Esophagus muscularis mucosa (tissue), 4 donors: Measurements from ENCODE around the gene HOXA10. TPM values are rescaled to one million over a fixed set of nuclear protein-coding genes. Genes with fewer than 3 reads are reported as not detected.
A peak's percentile ranks its signal among the peaks of the same experiment; 100 is the strongest.

Experiments
- DNase-seq: peaks from one replicate; pipeline ENCODE4 v3.0.0-alpha.2; 2017; ENCODE audit errors: extremely low spot score
- H3K27ac ChIP-seq, 4 donors: fragments of 200-600 bp; sonication (generic); replicated peaks in 1 of 4; 1 replicate in 3 of 4; 2 replicates in 1 of 4; pipeline ENCODE4 v1.5.1; 2016 to 2019; ENCODE audit warnings: mild to moderate bottlenecking in 1 of 4
- H3K27me3 ChIP-seq, 4 donors: fragments of 200-600 bp; sonication (generic); one replicate each; pipeline versions ENCODE4 v1.5.1 to v1.6.0; 2016 to 2019
- H3K36me3 ChIP-seq, 4 donors: fragments of 200-600 bp; sonication (generic); one replicate each; pipeline ENCODE4 v1.5.1; 2016 to 2019
- H3K4me1 ChIP-seq, 4 donors: fragments of 200-600 bp; sonication (generic); one replicate each; pipeline ENCODE4 v1.5.1; 2016 to 2019
- H3K4me3 ChIP-seq, 4 donors: fragments of 200-600 bp; sonication (generic); 1 replicate in 2 of 4; 2 replicates in 2 of 4; pipeline ENCODE4 v1.5.1; 2016 to 2019; ENCODE audit warnings: mild to moderate bottlenecking in 4 of 4, moderate library complexity in 1 of 4
- H3K9me3 ChIP-seq, 4 donors: fragments of 200-600 bp; sonication (generic); 1 replicate in 3 of 4; 2 replicates in 1 of 4; pipeline ENCODE4 v1.5.1; 2016 to 2019
- EP300 ChIP-seq: sonication (generic); formaldehyde crosslinking; IDR thresholded peaks from one replicate; pipeline ENCODE4 v1.6.1; 2017; ENCODE audit warnings: antibody characterized with exemption
- POLR2A ChIP-seq: fragments of 450-650 bp; IDR thresholded peaks from one replicate; pipeline ENCODE4 v1.6.1; 2017; ENCODE audit warnings: antibody characterized with exemption, moderate library complexity, mild to moderate bottlenecking, low read depth
- POLR2AphosphoS5 ChIP-seq, 2 donors: sonication (generic); formaldehyde crosslinking; IDR thresholded peaks; one replicate each; pipeline ENCODE4 v1.6.1; 2017; ENCODE audit warnings: antibody characterized with exemption in 2 of 2
- WGBS: methylation state at CpG from one replicate; pipeline ENCODE4 v1.1.5; 2018; 5-methylcytosine and 5-hydroxymethylcytosine counted together
- intact Hi-C: fragments of 100-400 bp; cut with DNase I; formaldehyde crosslinking; loops from one replicate; pipeline ENCODE4 v1.15.1; 2023
- total RNA-seq, 4 donors: library from RNA; depleted of rRNA; stranded (reverse); fragments of >200 nt; gene quantifications; one replicate each; pipeline versions ENCODE4 v1.1.0 to v1.2.1, GENCODE V29; 2016
- TF ChIP-seq, protein P1 (sequence below), 3 experiments: fragments of 200-600 bp in 2 of 3; fragments of 450-650 bp in 1 of 3; sonication (generic) in 2 of 3; IDR thresholded peaks; one replicate each; pipeline ENCODE4 v1.5.1; 2017 to 2019; ENCODE audit warnings: antibody characterized with exemption in 3 of 3, mild to moderate bottlenecking in 2 of 3, moderate library complexity in 1 of 3

The HOXA10 gene
- total RNA-seq, 4 donors from 2014 or later: not detected

DNA sequence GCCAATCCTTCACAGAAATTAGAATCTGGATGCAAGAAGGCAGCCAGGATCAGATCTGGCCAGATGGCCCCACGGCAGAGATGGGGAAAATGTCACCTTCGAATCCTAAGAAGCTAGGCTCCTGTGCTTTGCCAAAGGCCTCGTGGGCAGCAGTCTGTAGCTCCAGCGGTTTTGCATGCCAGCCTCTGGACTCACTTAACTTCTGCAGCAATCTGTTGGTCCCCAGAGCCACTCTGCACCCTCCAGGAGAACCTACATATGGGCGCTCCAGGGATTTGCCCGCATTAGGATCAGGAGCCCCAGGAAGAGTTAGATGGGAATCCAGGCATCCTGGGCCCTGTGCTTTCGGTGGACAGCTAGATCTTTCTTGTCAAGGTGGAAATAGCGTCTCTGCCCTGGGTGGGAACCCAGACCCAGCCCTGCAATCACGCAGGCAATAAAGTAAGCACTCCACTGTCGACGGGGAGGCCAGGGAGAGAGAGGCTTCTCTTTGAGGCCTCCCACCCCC is 35.9 kb upstream of the HOXA10 start:
- no peak for DNase-seq
- WGBS: 58% methylated on average over 11 of the region's 11 CpGs
- H3K4me1 ChIP-seq: peaks cover 23 to 39% (median 29%) of the 10 kb centered on the region in 4 donors
- no peak overlapping the region for H3K27ac ChIP-seq
- no peaks in the 10 kb centered on the region for H3K9me3 ChIP-seq
- TF ChIP-seq POLR2AphosphoS5 (IDR thresholded peaks at IDR 0.05) (no peak), EP300 (no peak), POLR2A (no peak)
- TF ChIP-seq, protein P1, sequence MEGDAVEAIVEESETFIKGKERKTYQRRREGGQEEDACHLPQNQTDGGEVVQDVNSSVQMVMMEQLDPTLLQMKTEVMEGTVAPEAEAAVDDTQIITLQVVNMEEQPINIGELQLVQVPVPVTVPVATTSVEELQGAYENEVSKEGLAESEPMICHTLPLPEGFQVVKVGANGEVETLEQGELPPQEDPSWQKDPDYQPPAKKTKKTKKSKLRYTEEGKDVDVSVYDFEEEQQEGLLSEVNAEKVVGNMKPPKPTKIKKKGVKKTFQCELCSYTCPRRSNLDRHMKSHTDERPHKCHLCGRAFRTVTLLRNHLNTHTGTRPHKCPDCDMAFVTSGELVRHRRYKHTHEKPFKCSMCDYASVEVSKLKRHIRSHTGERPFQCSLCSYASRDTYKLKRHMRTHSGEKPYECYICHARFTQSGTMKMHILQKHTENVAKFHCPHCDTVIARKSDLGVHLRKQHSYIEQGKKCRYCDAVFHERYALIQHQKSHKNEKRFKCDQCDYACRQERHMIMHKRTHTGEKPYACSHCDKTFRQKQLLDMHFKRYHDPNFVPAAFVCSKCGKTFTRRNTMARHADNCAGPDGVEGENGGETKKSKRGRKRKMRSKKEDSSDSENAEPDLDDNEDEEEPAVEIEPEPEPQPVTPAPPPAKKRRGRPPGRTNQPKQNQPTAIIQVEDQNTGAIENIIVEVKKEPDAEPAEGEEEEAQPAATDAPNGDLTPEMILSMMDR (IDR thresholded peaks at IDR 0.05): no peak
- intact Hi-C loops: loop anchor here (5.0 to 10.0 kb wide), 2 partner anchors 367 to 575 kb away; no protein-coding TSS in a partner anchor
- H3K27me3 ChIP-seq: peaks cover 6 to 100% (median 59%) of the 10 kb centered on the region in 4 donors
- peak overlapping the region in 2 of 4 donors; percentile 40 to 44 for H3K4me3 ChIP-seq
- no peaks in the 10 kb centered on the region for H3K36me3 ChIP-seq

DNA sequence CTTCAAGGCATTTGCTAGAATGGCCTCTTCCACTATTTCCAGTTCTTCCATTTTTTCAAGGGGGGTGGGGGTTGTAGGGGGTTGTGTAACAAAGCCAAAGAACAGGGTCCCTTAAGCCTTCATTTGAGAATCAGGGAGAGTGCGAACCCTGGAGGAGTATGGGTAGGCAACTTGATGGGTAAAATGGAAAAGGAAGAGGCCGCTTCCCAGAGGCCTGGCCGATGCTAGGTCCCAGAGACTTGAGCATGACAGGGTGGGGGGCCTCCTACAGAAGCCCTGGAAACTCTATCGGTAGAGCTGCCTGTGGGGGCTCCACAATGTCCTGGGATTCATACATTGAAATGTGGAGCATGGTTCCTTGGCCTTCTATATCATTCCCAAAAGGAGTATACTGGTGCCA is 34.9 kb upstream of the HOXA10 start:
- Histone ChIP-seq H3K27ac (no peak overlapping the region), H3K9me3 (no peaks in the 10 kb centered on the region), H3K27me3 (peaks cover 6 to 100% (median 66%) of the 10 kb centered on the region in 4 donors), H3K36me3 (no peaks in the 10 kb centered on the region), H3K4me1 (peaks cover 25 to 47% (median 33%) of the 10 kb centered on the region in 4 donors), H3K4me3 (no peak overlapping the region)
- DNase-seq: no peak
- intact Hi-C loops: loop anchor here (10.0 kb wide), 1 partner anchor 576 kb away; no protein-coding TSS in a partner anchor
- TF ChIP-seq POLR2AphosphoS5 (IDR thresholded peaks at IDR 0.05) (no peak), POLR2A (no peak), EP300 (no peak)
- TF ChIP-seq, protein P1 (IDR thresholded peaks at IDR 0.05): no peak
- 87% methylated on average over 4 of the region's 4 CpGs for WGBS

DNA sequence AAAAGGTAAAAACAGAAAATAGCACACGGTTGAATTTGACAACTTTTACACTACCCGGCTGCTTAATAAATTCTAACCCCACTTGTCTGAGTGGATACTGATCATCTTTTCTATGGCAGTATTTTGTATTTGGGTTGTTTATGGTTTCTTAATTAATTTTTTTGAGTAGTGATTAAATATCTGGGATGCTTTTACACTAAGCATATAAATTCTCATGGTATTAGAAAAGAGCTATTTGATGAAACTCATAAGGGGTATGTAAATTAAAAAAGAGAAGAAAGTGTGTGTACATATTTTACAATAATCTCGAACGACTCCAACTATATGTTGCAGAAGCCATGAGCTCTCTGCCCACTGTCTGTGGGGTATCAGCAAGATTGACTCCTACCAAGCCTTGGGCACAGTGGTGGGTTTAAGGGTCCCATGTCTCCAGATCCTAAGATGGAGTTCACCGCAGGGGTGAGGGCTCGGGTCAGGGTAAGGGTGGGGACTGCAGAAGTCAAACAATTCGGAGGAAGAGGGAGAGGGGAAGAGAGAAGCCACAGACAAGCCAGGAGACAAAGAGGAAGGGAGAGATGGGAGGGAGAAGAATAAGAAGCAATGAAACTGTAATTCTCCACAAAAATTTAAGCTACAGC is 33.3 kb upstream of the HOXA10 start:
- intact Hi-C loops: loop anchor here (10.0 kb wide), 1 partner anchor 577 kb away; no protein-coding TSS in a partner anchor
- Histone ChIP-seq H3K4me3 (no peak overlapping the region), H3K4me1 (peaks cover 15 to 32% (median 19%) of the 10 kb centered on the region in 4 donors), H3K9me3 (no peaks in the 10 kb centered on the region), H3K27me3 (peaks cover 10 to 100% (median 64%) of the 10 kb centered on the region in 4 donors), H3K36me3 (no peaks in the 10 kb centered on the region), H3K27ac (no peak overlapping the region)
- no peak for DNase-seq
- WGBS: 61% methylated on average over 7 of the region's 7 CpGs
- TF ChIP-seq POLR2AphosphoS5 (IDR thresholded peaks at IDR 0.05) (no peak), EP300 (no peak), POLR2A (no peak)
- TF ChIP-seq, protein P1 (IDR thresholded peaks at IDR 0.05): no peak

DNA sequence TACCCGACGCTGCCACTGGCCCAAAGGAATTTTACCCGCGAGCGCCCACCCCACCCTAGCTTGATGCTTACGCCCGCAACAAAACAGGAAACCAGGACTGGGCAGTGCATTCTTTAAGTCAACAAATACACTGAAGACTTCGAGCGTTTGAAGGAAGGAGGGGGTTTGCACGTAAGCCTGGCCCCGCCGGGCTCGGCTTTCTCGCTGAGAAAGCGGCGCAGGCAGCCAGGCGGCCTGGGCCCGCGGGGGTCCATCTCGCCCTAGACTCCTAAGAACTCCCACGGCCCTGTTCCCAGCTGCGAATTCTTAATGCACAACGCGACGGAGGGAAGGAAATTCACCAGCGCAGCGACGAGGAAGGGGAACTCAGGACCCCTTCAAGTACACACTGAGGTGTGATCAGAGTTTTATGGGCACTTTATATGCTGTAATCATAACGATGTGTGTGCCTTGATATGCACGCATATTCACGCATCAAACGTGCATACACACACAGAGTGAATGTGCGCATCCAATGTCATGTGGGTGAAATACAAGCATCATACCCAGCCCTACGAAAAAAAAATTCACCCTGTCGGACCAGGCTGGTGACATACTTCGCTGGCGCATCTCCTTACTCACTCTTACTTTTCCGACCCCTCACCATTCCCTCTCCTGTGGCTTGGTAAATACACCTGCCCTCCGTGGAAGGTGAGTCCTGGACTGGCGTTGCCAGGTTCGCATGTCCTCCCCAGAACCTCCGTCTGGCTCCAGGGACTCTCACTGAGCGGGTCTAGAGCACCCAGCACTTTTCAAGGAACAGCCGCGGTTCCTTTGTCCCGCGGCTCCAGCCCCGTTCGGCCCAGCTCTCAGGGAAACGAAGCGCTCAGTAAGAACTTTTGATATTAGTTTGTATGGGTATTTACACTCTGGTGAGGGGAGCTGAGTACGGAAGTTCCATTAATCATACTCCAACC is 31.5 kb upstream of the HOXA10 start:
- Histone ChIP-seq H3K27me3 (peaks cover 10 to 100% (median 66%) of the 10 kb centered on the region in 4 donors), H3K27ac (no peak overlapping the region), H3K4me1 (peaks cover 14 to 44% (median 34%) of the 10 kb centered on the region in 4 donors), H3K9me3 (no peaks in the 10 kb centered on the region), H3K4me3 (peak overlapping the region in 1 of 4 donors; percentile 17), H3K36me3 (no peaks in the 10 kb centered on the region)
- no peak for DNase-seq
- intact Hi-C loops: loop anchor here (10.0 kb wide), 1 partner anchor 579 kb away; no protein-coding TSS in a partner anchor
- WGBS: 8% methylated on average over 52 of the region's 52 CpGs
- no peak for TF ChIP-seq POLR2AphosphoS5 (IDR thresholded peaks at IDR 0.05)
- TF ChIP-seq, protein P1 (IDR thresholded peaks at IDR 0.05): no peak
